ENCODE measurements around the gene METRN. TPM values are rescaled to one million over a fixed set of nuclear protein-coding genes. Genes with fewer than 3 reads are reported as not detected.

METRN gene
- total and polyA plus RNA-seq, 2 of the 4 experiments (the other 2 are of a cell fraction): 6.1 to 48.2 TPM

DNA sequence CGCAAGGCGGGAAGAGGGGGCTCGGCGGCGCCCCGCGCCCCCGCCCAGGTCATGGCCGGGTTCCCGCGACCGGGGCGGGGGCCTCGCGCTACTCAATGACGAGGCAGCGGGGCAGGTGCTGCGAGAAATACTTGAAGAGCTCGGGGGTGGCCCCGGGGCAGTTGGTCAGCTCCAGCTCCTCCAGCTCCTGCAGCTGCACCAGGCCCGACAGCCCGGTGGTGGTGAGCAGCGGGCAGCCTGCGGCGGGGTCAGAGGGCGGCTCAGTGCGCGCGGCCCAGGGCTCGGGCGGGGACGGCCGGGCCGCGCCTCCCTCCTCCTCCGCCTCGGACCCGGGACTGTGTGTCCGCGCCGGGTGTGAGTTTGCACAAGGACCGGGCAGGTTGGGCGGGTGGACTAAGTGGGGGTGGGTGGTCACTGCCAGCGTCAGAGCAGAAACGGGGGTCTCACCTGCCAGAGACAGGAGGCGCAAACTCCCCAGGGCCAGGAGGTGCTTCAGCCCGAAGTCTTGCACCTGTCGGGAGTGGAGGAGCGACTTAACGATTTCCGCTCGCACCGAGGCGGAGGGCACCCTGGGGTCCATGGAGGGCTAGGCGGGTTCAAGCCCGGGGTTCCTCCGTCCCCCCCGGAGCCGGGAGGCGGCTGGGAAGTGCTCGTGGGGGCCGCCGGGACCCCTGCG lies 20.6 kb upstream of the METRN start:
- H3K36me3 ChIP-seq (ENCODE audit: control insufficient read depth, insufficient read depth, low read length): no peaks in the 10 kb centered on the region

More for the DNA sequence above, 20.6 kb upstream of the METRN start:
- H4K20me1 ChIP-seq (ENCODE audit: insufficient read depth, low read length): peaks cover 4% of the 10 kb centered on the region; the same call in 1 of the 2 replicates
- in situ Hi-C loops (cut with MboI; ENCODE audit: low sequenced_read_pairs) (no loop called here), intact Hi-C loops (cut with micrococcal nuclease) (no loop called here), dilution Hi-C loops (cut with HindIII; ENCODE audit: low sequenced_read_pairs, unreplicated experiment) (no loop called here)
- H2BK5ac ChIP-seq (ENCODE audit: low read depth, low read length, poor library complexity, severe bottlenecking): no peak overlapping the region
- H3K4me1 ChIP-seq (ENCODE audit: control insufficient read depth, insufficient read depth, low read length): peaks cover 7% of the 10 kb centered on the region; the same call in 1 of the 2 replicates
- no peak overlapping the region for H3K14ac ChIP-seq (replicated peaks; ENCODE audit: low read depth, low read length)
- BruUV-seq (replicated peaks): no TSS peak
- ATAC-seq (ENCODE audit: low read depth) (no peak), DNase-seq (no peak)
- no peak overlapping the region for H4K8ac ChIP-seq (ENCODE audit: low read depth in 2 of 2, low read length in 2 of 2)
- no peak overlapping the region for H4K91ac ChIP-seq (ENCODE audit: insufficient read depth, low read depth, low read length)
- no peak overlapping the region for H2BK120ac ChIP-seq (ENCODE audit: low read depth, low read length)
- TF ChIP-seq MAZ (IDR thresholded peaks at IDR 0.05; ENCODE audit: borderline replicate concordance, low read depth, low read length) (no peak), POLR2A (IDR thresholded peaks at IDR 0.05; ENCODE audit: low read depth, low read length) (no peak), ELK1 (IDR thresholded peaks at IDR 0.05; ENCODE audit: borderline replicate concordance, low read depth, low read length) (no peak), RCOR1 (IDR thresholded peaks at IDR 0.05; ENCODE audit: insufficient replicate concordance, low read length) (no peak), MXI1 (IDR thresholded peaks at IDR 0.05; ENCODE audit: borderline replicate concordance, low read depth, low read length) (no peak), CEBPB (IDR thresholded peaks at IDR 0.05; ENCODE audit: low read depth, low read length) (no peak), RAD21 (IDR thresholded peaks at IDR 0.05; ENCODE audit: low read length) (no peak), USF2 (IDR thresholded peaks at IDR 0.05; ENCODE audit: low read depth, low read length) (no peak), NFE2L2 (IDR thresholded peaks at IDR 0.05; ENCODE audit: low read depth, low read length) (no peak), FOS (IDR thresholded peaks at IDR 0.05; ENCODE audit: low read depth, low read length) (no peak), BHLHE40 (IDR thresholded peaks at IDR 0.05; ENCODE audit: low read depth, low read length) (no peak), SMC3 (IDR thresholded peaks at IDR 0.05; ENCODE audit: low read depth, low read length) (no peak), CHD1 (IDR thresholded peaks at IDR 0.05; ENCODE audit: low read depth, low read length) (no peak), MAFK (IDR thresholded peaks at IDR 0.05; ENCODE audit: low read depth, low read length) (no peak), RFX5 (IDR thresholded peaks at IDR 0.05; ENCODE audit: low read depth, low read length) (no peak)
- TF ChIP-seq, protein P1, sequence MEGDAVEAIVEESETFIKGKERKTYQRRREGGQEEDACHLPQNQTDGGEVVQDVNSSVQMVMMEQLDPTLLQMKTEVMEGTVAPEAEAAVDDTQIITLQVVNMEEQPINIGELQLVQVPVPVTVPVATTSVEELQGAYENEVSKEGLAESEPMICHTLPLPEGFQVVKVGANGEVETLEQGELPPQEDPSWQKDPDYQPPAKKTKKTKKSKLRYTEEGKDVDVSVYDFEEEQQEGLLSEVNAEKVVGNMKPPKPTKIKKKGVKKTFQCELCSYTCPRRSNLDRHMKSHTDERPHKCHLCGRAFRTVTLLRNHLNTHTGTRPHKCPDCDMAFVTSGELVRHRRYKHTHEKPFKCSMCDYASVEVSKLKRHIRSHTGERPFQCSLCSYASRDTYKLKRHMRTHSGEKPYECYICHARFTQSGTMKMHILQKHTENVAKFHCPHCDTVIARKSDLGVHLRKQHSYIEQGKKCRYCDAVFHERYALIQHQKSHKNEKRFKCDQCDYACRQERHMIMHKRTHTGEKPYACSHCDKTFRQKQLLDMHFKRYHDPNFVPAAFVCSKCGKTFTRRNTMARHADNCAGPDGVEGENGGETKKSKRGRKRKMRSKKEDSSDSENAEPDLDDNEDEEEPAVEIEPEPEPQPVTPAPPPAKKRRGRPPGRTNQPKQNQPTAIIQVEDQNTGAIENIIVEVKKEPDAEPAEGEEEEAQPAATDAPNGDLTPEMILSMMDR (conservative IDR thresholded peaks at IDR 0.05; ENCODE audit: low read depth, low read length): no peak
- H2BK15ac ChIP-seq (ENCODE audit: low read depth, low read length): no peak overlapping the region
- no peak overlapping the region for H3K56ac ChIP-seq (ENCODE audit: extremely low read depth, insufficient read depth, low read length)
- no peak overlapping the region for H3K27ac ChIP-seq (ENCODE audit: insufficient read depth, low read length)
- peaks cover 7% of the 10 kb centered on the region for H3K9me1 ChIP-seq (ENCODE audit: insufficient read depth, low read length)
- no peak overlapping the region for H4K5ac ChIP-seq (ENCODE audit: low read depth, low read length)
- no peaks in the 10 kb centered on the region; the same call in 1 of the 2 replicates for H3K9me3 ChIP-seq (ENCODE audit: control insufficient read depth, insufficient read depth, low read length)
- H3K4me3 ChIP-seq (ENCODE audit: insufficient read depth, low read depth, low read length): no peak overlapping the region
- no peak overlapping the region for H3K23ac ChIP-seq (ENCODE audit: low read depth, low read length)
- no peak overlapping the region for H3K9ac ChIP-seq (ENCODE audit: low read depth, low read length)
- no peak overlapping the region for H2AK5ac ChIP-seq (ENCODE audit: low read depth, low read length)
- H3K4me2 ChIP-seq (ENCODE audit: low read depth, low read length): no peak overlapping the region
- no peak overlapping the region for H3K4ac ChIP-seq (ENCODE audit: low read depth, low read length)
- H3K18ac ChIP-seq (ENCODE audit: low read depth, low read length): no peak overlapping the region
- no peak overlapping the region for H2AK9ac ChIP-seq (replicated peaks; ENCODE audit: low read depth, low read length, poor library complexity)
- peaks cover 5 to 7% of the 10 kb centered on the region in 2 experiments; a peak in 3 of 4 replicates for H3K79me1 ChIP-seq (ENCODE audit: low read depth in 1 of 2, low read length in 2 of 2)
- CTCF ChIA-PET: no interaction called here
- H2AFZ ChIP-seq (replicated peaks; ENCODE audit: low read length, poor library complexity): no peak overlapping the region
- peaks cover 53% of the 10 kb centered on the region for H3K27me3 ChIP-seq (ENCODE audit: control insufficient read depth, insufficient read depth, low read length)
- H2BK20ac ChIP-seq (ENCODE audit: low read depth, low read length): no peak overlapping the region
- WGBS, 2 experiments (ENCODE audit: extremely low coverage in 2 of 2, insufficient read length in 1 of 2): 1% methylated on average over 15 of the region's 64 CpGs; no CpG with 5 or more reads in 1 of the 2 experiments
- POLR2A ChIA-PET (ENCODE audit: unreplicated experiment): no interaction called here
